Type B pancreatic cell (in vitro differentiated cells): ENCODE results near the gene EML2. TPM values are rescaled to one million over a fixed set of nuclear protein-coding genes. Genes with fewer than 3 reads are reported as not detected.

ENCODE experiments used
- DNase-seq: peaks from one replicate; pipeline ENCODE4 v3.0.0; 2021; ENCODE audit warnings: mixed read lengths; ENCODE audit not compliant: unreplicated experiment; ENCODE audit errors: extremely low spot score
- H3K27ac Mint-ChIP-seq: 2 replicates; pipeline ENCODE4 v1.8.0; 2021; ENCODE audit warnings: mild to moderate bottlenecking, mixed read lengths
- H3K27me3 Mint-ChIP-seq: 2 replicates; pipeline ENCODE4 v1.8.0; 2021; ENCODE audit warnings: mixed read lengths
- H3K36me3 Mint-ChIP-seq: 2 replicates; pipeline ENCODE4 v1.8.0; 2021; ENCODE audit warnings: mixed read lengths
- H3K4me1 Mint-ChIP-seq: one replicate; pipeline ENCODE4 v1.8.0; 2021; ENCODE audit warnings: mixed read lengths; ENCODE audit not compliant: unreplicated experiment
- H3K4me3 Mint-ChIP-seq: 2 replicates; pipeline ENCODE4 v1.8.0; 2021; ENCODE audit warnings: mild to moderate bottlenecking, mixed read lengths
- H3K9me3 Mint-ChIP-seq: 2 replicates; pipeline ENCODE4 v1.8.0; 2021; ENCODE audit warnings: mixed read lengths
- CTCF ChIP-seq: fragments of 200-600 bp; sonication (generic); conservative IDR thresholded peaks from 2 replicates; pipeline ENCODE4 v1.5.0; 2021; ENCODE audit warnings: antibody characterized with exemption, mild to moderate bottlenecking
- total RNA-seq: library from RNA; stranded (reverse); gene quantifications from 2 replicates; pipeline ENCODE4 v1.2.1, GENCODE V29; 2021; ENCODE audit warnings: low replicate concordance

The EML2 gene
- total RNA-seq, 1 donor from 2014 or later, result 46.9 TPM

GRCh38 chr19:45607071-45608029 lies 31.8 kb downstream of the EML2 start:
- peaks cover 15% of the 10 kb centered on the region for H3K36me3 Mint-ChIP-seq
- H3K27ac Mint-ChIP-seq, result peak overlapping the region; percentile 66
- TF ChIP-seq CTCF, result peak; percentile 86
- peaks cover 14% of the 10 kb centered on the region for H3K4me1 Mint-ChIP-seq
- peaks cover 6% of the 10 kb centered on the region for H3K9me3 Mint-ChIP-seq
- H3K4me3 Mint-ChIP-seq, result peak overlapping the region; percentile 68
- peak; percentile 82 for DNase-seq
- H3K27me3 Mint-ChIP-seq, result peaks cover 13% of the 10 kb centered on the region

GRCh38 chr19:45601524-45602374 lies 37.4 kb downstream of the EML2 start, which contains the start of gene GPR4:
Gene GPR4, minus strand, starts transcription at chr19:45602212. Its CDS starts 10,346 bp downstream, at chr19:45591866.
- Mint-ChIP-seq H3K4me1 (peaks cover 29% of the 10 kb centered on the region), H3K9me3 (no peaks in the 10 kb centered on the region), H3K36me3 (no peaks in the 10 kb centered on the region), H3K4me3 (peak within 1 kb of the TSS; percentile 73), H3K27ac (no peak within 1 kb of the TSS), H3K27me3 (peaks cover 66% of the 10 kb centered on the region)
- no peak for DNase-seq
- TF ChIP-seq CTCF, result no peak

- H3K9me3 Mint-ChIP-seq, result no peaks in the 10 kb centered on the region
- H3K27ac Mint-ChIP-seq, result no peak overlapping the region
- H3K27me3 Mint-ChIP-seq, result peaks cover 73% of the 10 kb centered on the region
- H3K36me3 Mint-ChIP-seq, result no peaks in the 10 kb centered on the region
- no peak for DNase-seq
- no peak overlapping the region for H3K4me3 Mint-ChIP-seq
- TF ChIP-seq CTCF, result no peak
- H3K4me1 Mint-ChIP-seq, result peaks cover 29% of the 10 kb centered on the region
Measured at GRCh38 chr19:45601115-45601514, 38.1 kb downstream of the EML2 start.

GRCh38 chr19:45600340-45600885 lies 38.8 kb downstream of the EML2 start:
- no peak for TF ChIP-seq CTCF
- DNase-seq, result no peak

GRCh38 chr19:45599286-45599685 lies 39.9 kb downstream of the EML2 start:
- Mint-ChIP-seq H3K9me3 (no peaks in the 10 kb centered on the region), H3K4me3 (no peak overlapping the region), H3K27ac (no peak overlapping the region), H3K4me1 (peaks cover 29% of the 10 kb centered on the region), H3K27me3 (peaks cover 82% of the 10 kb centered on the region), H3K36me3 (no peaks in the 10 kb centered on the region)
- no peak for TF ChIP-seq CTCF
- no peak for DNase-seq

More at GRCh38 chr19:45600340-45600885, 38.8 kb downstream of the EML2 start:
- H3K36me3 Mint-ChIP-seq, result no peaks in the 10 kb centered on the region
- H3K4me3 Mint-ChIP-seq, result no peak overlapping the region
- no peak overlapping the region for H3K27ac Mint-ChIP-seq
- H3K4me1 Mint-ChIP-seq, result peaks cover 29% of the 10 kb centered on the region
- H3K27me3 Mint-ChIP-seq, result peaks cover 80% of the 10 kb centered on the region
- H3K9me3 Mint-ChIP-seq, result no peaks in the 10 kb centered on the region
